IMR-90 (cell line): ENCODE data around the gene DNAJC5G.

Source experiments
- BHLHE40 ChIP-seq: fragments of 150-350 bp; IDR thresholded peaks from 2 replicates; pipeline ENCODE4 v1.6.1; 2016; ENCODE audit warnings: mild to moderate bottlenecking, low read depth, low read length
- CHD1 ChIP-seq: IDR thresholded peaks from 2 replicates; pipeline ENCODE4 v1.6.1; 2012; ENCODE audit warnings: low read depth, low read length, improper control_type of control experiment
- ELK1 ChIP-seq: fragments of 150-350 bp; IDR thresholded peaks from 2 replicates; pipeline ENCODE4 v1.6.1; 2016; ENCODE audit warnings: low read depth, mild to moderate bottlenecking, low read length, moderate library complexity, borderline replicate concordance
- MAFK ChIP-seq: IDR thresholded peaks from 2 replicates; pipeline ENCODE4 v1.6.1; 2012; ENCODE audit warnings: low read depth, low read length, improper control_type of control experiment
- MAZ ChIP-seq: IDR thresholded peaks from 2 replicates; pipeline ENCODE4 v1.6.1; 2012; ENCODE audit warnings: low read depth, mild to moderate bottlenecking, low read length, improper control_type of control experiment, moderate library complexity, borderline replicate concordance
- MXI1 ChIP-seq: IDR thresholded peaks from 2 replicates; pipeline ENCODE4 v1.6.1; 2012; ENCODE audit warnings: low read depth, mild to moderate bottlenecking, low read length, moderate library complexity, borderline replicate concordance
- POLR2A ChIP-seq: IDR thresholded peaks from 2 replicates; pipeline ENCODE4 v1.6.1; 2012; ENCODE audit warnings: mild to moderate bottlenecking, low read depth, low read length
- RAD21 ChIP-seq: IDR thresholded peaks from 2 replicates; pipeline ENCODE4 v1.6.1; 2012; ENCODE audit warnings: low read length, improper control_type of control experiment
- RCOR1 ChIP-seq: IDR thresholded peaks from 2 replicates; pipeline ENCODE4 v1.6.1; 2012; ENCODE audit warnings: mild to moderate bottlenecking, low read length, improper control_type of control experiment; ENCODE audit not compliant: insufficient replicate concordance
- RFX5 ChIP-seq: IDR thresholded peaks from 2 replicates; pipeline ENCODE4 v1.8.0; 2012; ENCODE audit warnings: low read depth, mild to moderate bottlenecking, low read length, moderate library complexity
- SMC3 ChIP-seq: fragments of 150-350 bp; IDR thresholded peaks from 2 replicates; pipeline ENCODE4 v1.6.1; 2016; ENCODE audit warnings: low read depth, mild to moderate bottlenecking, antibody characterized with exemption, low read length, moderate library complexity
- USF2 ChIP-seq: fragments of 150-350 bp; IDR thresholded peaks from 2 replicates; pipeline ENCODE4 v1.6.1; 2017; ENCODE audit warnings: mild to moderate bottlenecking, antibody characterized with exemption, low read length, low read depth
- TF ChIP-seq, protein P1 (sequence below): conservative IDR thresholded peaks from 2 replicates; pipeline ENCODE4 v1.5.1; 2012; ENCODE audit warnings: mild to moderate bottlenecking, low read depth, low read length, improper control_type of control experiment

- TF ChIP-seq, protein P1, sequence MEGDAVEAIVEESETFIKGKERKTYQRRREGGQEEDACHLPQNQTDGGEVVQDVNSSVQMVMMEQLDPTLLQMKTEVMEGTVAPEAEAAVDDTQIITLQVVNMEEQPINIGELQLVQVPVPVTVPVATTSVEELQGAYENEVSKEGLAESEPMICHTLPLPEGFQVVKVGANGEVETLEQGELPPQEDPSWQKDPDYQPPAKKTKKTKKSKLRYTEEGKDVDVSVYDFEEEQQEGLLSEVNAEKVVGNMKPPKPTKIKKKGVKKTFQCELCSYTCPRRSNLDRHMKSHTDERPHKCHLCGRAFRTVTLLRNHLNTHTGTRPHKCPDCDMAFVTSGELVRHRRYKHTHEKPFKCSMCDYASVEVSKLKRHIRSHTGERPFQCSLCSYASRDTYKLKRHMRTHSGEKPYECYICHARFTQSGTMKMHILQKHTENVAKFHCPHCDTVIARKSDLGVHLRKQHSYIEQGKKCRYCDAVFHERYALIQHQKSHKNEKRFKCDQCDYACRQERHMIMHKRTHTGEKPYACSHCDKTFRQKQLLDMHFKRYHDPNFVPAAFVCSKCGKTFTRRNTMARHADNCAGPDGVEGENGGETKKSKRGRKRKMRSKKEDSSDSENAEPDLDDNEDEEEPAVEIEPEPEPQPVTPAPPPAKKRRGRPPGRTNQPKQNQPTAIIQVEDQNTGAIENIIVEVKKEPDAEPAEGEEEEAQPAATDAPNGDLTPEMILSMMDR: no peak
- TF ChIP-seq BHLHE40 (no peak), MAZ (0 out of 2 replicates have a peak, but pooled peaks have one; percentile 13), ELK1 (no peak), MXI1 (no peak), USF2 (no peak), RAD21 (no peak), POLR2A (no peak), CHD1 (no peak), RCOR1 (no peak), MAFK (no peak), SMC3 (no peak), RFX5 (no peak)
Observed at GRCh38 chr2:27262379-27263286, 12.6 kb upstream of the DNAJC5G start, which contains the start of gene SLC30A3.
